NCI-H2081 (cell line): ENCODE data around the gene PRAMEF14.
"Not testable (repeated sequence)": the region's sequence is repeated elsewhere in the genome, so short reads cannot be mapped to it uniquely, and the experiment has no call there.

Source experiments
- DNase-seq, 2 experiments: peaks; one replicate each; lab custom pipeline; 2025; lab: John Stamatoyannopoulos, UW

PRAMEF14 gene, protein sequence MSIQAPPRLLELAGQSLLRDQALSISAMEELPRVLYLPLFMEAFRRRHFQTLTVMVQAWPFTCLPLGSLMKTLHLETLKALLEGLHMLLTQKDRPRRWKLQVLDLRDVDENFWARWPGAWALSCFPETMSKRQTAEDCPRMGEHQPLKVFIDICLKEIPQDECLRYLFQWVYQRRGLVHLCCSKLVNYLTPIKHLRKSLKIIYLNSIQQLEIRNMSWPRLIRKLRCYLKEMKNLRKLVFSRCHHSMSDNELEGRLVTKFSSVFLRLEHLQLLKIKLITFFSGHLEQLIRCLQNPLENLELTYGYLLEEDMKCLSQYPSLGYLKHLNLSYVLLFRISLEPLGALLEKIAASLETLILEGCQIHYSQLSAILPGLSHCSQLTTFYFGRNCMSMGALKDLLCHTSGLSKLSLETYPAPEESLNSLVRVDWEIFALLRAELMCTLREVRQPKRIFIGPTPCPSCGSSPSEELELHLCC

GRCh38 chr1:13347034-13347433, at the start of gene PRAMEF14:
TSS of gene PRAMEF14 (minus strand) at chr1:13347134. CDS start at chr1:13345314, 1,820 bp downstream.
- DNase-seq: not testable (repeated sequence)

DNA sequence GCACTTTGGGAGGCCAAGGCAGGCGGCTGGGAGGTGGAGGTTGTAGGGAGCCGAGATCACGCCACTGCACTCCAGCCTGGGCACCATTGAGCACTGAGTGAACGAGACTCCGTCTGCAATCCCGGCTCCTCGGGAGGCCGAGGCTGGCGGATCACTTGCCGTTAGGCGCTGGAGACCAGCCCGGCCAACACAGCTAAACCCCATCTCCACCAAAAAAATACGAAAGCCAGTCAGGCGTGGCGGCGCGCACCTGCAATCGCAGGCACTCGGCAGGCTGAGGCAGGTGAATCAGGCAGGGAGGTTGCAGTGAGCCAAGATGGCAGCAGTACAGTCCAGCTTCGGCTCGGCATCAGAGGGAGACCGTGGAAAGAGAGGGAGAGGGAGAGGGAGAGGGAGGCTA, 48.4 kb upstream of the PRAMEF14 start:
- DNase-seq: not testable (repeated sequence)

DNA sequence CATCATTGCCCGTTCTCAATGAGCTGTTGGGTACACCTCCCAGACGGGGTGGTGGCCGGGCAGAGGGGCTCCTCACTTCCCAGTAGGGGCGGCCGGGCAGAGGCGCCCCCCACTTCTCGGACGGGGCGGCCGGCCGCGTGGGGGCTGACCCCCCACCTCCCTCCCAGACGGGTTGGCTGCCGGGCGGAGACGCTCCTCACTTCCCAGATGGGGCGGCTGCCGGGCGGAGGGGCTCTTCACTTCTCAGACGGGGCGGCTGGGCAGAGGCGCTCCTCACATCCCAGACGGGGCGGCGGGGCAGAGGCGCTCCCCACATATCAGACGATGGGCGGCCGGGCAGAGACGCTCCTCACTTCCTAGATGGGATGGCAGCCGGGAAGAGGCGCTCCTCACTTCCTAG, 47.8 kb upstream of the PRAMEF14 start:
- DNase-seq: not testable (repeated sequence)

DNA sequence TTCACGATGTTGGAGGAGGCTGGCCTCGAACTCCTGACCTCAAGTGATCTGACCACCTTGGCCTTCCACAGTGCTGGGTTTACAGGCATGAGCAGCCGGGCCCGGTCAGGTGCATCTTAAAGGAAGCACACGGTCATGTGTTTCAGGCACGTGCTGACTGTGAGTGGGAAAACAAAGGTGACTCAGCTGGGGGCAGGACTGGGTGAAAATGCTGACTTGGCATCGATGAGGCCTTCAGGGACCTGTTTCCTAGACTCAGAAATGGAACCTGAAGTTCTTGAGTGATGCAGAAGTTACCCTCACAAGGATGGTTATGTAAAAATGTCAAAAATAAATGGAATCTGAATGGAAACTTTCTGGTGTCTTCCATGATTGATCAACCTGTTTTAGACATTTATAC, 46.1 kb upstream of the PRAMEF14 start:
- DNase-seq: not testable (repeated sequence)

DNA sequence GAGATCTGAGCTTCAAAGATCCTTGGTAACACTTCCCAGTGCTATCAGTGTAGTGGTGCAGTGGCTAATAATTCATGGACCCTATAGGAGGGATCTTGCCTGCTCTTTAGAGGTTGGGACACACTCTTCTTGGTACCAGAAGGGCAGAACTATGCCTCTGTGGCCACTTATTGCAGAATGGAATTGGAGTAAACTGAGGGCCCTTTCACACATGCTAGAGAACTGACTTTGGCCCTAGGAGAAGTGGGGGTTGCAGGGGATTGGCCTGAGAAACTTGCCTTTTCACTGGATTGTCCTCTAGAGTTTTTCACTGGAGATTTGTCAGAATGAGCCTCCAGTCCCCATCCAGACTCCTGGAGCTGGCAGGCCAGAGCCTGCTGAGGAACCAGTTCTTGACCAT, 42.4 kb upstream of the PRAMEF14 start, which contains the start of gene PRAMEF17:
PRAMEF17 (plus strand) TSS at position 301 of the 400 bp plus-strand sequence; CDS start at position 327, 26 bp downstream.
- not testable (repeated sequence) for DNase-seq

DNA sequence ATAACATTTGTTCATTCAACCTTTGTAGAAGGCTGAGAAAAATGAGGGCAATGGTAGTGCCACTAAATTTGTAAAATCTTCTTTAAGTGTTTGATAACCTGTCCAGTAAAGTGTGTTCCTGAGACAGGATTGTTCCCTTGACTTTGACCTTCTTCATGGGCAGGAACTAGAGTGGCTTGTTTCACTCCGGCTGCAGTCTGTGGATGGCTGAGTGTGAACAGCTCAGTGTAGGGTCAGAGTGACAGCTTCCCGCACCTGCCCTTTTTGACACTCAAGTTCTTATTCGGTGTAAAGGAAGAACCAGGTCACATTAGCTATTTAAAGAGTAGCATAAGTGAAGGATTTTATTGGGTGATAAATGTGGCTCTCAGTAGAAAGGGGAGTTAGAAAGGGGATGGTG, 33.4 kb upstream of the PRAMEF14 start:
- not testable (repeated sequence) for DNase-seq

DNA sequence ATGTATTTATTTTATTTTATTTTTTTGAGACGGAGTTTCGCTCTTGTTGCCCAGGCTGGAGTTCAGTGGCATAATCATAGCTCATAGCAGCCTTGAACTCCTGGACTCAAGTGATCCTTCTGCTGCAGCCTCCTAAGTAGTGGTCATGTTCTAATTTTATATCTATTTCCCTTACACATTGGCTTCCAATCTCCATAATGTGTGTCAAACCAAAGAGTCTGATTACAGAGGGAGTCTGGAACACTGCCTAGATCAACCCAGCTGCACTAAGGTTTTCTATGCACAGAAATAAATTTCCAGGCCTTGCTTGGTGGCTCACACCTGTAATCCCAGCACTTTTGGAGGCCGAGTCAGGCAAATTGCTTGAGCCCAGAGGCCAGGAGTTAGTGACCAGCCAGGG, 32.0 kb upstream of the PRAMEF14 start:
- DNase-seq: not testable (repeated sequence)

GRCh38 chr1:13368544-13368943, 21.6 kb upstream of the PRAMEF14 start:
- not testable (repeated sequence) for DNase-seq

DNA sequence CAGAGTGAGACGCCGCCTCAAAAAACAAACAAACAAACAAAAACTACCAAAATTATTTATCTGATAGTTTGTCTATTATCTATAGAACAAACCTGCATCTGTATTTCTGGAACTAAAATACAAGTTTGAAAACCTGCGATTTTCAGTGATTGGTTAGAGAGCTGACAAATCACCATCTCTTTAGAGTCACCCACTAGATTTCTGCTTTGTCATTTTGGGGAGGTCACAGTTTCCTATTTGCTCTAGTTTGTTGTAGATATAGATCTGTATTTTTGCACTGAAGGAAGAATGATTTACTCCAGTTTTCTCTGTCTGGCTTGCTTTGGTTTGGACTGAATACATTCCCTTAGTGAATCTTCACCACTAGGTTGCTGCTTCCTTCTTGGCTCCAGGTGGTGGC, 19.6 kb upstream of the PRAMEF14 start:
- not testable (repeated sequence) for DNase-seq

DNA sequence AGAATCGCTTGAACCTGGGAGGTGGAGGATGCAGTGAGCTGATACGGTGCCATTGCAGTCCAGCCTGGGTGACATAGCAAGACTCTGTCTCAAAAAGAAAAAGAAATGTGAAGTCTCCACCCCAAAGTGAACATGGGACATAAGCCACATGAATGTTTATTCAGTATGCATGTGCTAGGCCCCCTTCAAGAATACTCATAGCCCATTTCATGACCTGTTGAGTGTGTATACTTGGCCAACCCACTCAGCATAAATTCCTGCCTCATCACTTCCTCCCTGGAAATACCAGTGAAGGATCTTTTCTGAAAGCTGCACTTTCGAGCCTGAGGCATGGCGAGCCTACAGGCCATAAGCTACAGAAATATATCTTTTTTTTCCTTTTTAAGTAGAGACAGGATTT, 18.0 kb upstream of the PRAMEF14 start:
- DNase-seq: not testable (repeated sequence)

DNA sequence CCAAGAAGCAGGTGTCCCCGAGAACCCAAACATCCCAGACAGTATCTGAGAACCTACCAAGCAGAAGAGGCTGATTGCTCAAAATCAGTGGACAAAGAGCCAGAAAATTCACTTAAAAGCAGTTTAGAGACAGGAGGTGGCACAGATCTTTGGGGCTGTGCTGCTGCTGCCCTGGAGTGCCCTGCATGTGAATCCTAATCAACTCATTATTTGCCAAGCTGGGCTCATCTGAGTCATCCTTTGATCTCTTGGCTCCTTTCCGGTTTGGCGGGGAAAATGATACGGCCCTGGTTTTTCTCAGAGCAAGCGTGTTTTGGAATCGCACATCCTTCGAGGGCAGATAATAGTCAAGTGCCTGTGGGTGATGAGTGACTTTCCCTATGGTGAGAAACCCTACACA, 15.4 kb upstream of the PRAMEF14 start:
- DNase-seq: not testable (repeated sequence)

DNA sequence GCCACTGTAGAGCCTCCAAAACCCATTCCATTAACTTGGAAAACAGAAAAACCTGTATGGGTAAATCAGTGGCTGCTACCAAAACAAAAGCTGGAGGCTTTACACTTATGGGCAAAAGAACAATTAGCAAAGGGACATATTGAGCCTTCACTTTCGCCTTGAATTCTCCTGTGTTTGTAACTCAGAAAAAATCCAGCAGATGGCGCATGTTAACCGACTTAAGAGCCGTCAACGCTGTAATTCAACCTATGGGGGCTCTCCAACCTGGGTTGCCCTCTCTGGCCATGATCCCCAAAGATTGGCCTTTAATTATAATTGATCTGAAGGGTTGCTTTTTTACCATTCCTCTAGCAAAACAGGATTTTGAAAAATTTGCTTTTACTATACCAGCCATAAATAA, 9.8 kb upstream of the PRAMEF14 start:
- DNase-seq: peak; percentile 0 to 16

DNA sequence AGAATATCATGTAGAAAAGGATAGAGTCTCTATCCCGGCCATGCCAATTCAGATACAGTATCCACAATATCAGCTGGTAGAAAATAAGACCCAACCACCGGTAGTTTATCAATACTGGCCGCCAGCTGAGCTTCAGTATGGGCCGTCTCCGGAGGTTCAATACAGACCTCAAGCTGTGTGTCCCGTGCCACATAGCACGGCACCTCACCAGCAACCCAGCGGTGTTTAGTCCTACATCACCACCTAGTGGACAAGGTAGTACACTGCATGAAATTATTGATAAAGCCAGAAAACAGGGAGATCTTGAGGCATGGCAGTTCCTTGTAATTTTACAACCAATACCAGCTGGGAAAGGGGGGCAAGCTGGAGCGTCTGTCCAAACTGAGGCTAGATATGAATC, 7.5 kb upstream of the PRAMEF14 start:
- not testable (repeated sequence) for DNase-seq

GRCh38 chr1:13353476-13353875, 6.5 kb upstream of the PRAMEF14 start:
- not testable (repeated sequence) for DNase-seq

GRCh38 chr1:13342496-13342895, 4.4 kb downstream of the PRAMEF14 start:
- not testable (repeated sequence) for DNase-seq

DNA sequence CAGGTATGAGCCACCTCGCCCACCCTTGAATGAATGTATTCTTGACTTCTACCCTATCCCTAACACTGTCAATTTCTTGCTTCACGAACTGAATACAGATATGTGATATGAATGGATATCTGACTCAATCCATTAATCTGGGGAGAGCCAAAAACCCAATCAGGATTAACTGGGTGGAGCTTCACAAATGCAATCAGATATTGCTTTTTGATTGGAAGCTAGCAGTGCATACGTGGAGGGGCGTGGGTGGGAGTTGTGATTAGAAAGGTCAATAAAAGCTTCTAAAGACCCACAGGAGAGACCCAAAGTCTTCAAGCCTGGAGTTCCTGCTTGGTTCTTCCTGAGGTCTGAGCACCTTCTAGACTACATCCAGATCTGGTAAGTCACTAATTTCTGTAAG, 31.7 kb downstream of the PRAMEF14 start, which contains the start of gene PRAMEF15:
PRAMEF15 (plus strand) TSS at position 301 of the 400 bp plus-strand sequence. CDS start 2,827 bp downstream, outside the sequence.
- DNase-seq: not testable (repeated sequence)

GRCh38 chr1:13303239-13303638, 43.7 kb downstream of the PRAMEF14 start, which contains the start of gene PRAMEF33:
TSS of gene PRAMEF33 (plus strand) at chr1:13303539. CDS start at chr1:13305955, 2,416 bp downstream.
- not testable (repeated sequence) for DNase-seq

DNA sequence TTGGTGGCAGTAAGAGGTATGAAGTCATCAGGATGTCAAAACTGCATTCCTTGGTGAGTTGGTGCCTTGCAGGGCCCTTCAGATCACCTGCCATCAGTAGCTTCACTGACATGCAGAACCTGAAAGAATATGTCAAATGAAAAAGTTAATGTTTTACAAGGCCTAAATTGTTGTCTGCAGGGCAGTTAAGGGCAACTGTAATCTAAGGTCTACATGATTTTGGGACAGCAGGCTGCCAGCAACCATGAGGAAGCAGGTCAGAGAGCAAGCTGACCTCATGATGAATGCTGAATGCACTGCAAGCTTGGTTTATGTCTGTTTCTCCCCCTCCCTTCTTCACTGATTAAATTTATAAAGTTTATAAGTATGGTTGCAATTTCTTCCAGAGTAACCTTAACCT, 44.7 kb downstream of the PRAMEF14 start:
- not testable (repeated sequence) for DNase-seq

GRCh38 chr1:13298699-13299098, 48.2 kb downstream of the PRAMEF14 start:
- DNase-seq: not testable (repeated sequence)

- DNase-seq: not testable (repeated sequence)
Measured at GRCh38 chr1:13297216-13297931, 49.6 kb downstream of the PRAMEF14 start.
